GM19452 (cell line): ENCODE measurements around the gene NFATC1.
A peak's percentile ranks its signal among the peaks of the same experiment; 100 is the strongest.

Experiments used
- ATAC-seq: cut with Tn5 transposase; IDR thresholded peaks from one replicate; pipeline ENCODE4 v1.9.1; 2021; ENCODE audit not compliant: unreplicated experiment

The NFATC1 gene

GRCh38 chr18:79518028-79518682 lies 122.4 kb downstream of the NFATC1 start:
- ATAC-seq: no peak

- no peak for ATAC-seq
Observed at GRCh38 chr18:79518683-79519128, 123.0 kb downstream of the NFATC1 start.

DNA sequence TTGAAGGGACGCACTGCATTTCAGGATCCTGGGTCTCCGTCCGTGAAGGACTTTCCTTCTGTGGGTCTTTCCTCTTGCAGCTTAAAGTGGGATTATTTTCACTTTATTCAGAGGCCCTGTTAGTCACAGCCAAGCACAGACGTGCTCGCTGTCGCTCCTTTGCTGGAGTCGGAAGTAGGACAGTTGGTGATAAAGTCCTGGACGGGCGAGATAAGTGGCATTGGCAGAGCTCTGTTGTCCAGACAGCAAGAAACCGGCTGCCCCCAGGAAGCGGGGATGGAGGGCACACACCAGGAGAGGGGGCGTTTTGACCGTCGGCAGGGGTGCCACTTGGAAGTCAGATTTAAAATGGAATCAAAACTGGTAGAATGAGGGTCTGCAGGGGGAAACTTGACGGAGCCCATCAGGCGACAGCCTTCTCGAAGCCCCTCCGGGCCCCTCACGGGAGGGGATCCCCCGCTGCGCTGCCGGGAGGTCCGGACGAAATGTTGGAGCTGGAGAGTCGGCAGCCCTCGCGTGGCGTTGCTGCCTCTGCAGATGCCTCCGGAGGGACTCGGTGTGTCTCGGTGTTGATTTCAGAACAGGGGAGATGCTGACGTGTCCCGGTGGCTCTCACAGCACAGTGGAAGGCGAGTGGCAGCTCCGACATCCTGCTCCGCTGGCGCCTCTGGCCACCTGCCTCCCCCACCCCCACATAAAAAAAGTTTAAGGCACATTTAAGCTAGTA lies 124.2 kb downstream of the NFATC1 start:
- no peak for ATAC-seq

DNA sequence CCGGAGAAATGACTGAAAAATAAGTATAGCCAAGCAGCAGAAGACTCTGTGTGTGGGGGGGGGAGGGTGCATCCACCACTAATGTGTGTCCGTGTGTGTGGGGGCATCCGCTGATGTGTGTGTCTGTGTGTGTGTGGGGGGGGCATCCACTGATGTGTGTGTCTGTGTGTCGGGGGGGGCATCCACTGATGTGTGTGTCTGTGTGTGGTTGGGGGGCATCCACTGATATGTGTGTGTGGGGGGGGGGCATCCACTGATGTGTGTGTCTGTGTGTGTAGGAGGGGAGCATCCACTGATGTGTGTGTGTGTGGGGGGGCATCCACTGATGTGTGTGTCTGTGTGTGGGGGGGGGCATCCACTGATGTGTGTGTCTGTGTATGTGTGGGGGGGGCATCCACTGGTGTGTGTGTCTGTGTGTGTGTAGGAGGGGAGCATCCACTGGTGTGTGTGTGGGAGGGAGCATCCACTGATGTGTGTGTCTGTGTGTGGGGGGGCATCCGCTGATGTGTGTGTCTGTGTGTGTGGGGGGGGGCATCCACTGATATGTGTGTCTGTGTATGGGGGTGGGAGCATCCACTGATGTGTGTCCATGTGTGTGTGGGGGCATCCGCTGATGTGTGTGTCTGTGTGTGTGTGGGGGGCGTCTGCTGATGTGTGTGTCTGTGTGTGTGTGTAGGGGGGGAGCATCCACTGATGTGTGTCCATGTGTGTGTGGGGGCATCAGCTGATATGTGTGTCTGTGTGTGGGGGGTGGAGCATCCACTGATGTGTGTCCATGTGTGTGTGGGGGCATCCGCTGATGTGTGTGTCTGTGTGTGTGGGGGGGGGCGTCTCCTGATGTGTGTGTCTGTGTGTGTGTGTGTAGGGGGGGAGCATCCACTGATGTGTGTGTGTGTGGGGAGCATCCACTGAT lies 125.0 kb downstream of the NFATC1 start:
- no peak for ATAC-seq

GRCh38 chr18:79521416-79522205 lies 125.9 kb downstream of the NFATC1 start:
- ATAC-seq: no peak

DNA sequence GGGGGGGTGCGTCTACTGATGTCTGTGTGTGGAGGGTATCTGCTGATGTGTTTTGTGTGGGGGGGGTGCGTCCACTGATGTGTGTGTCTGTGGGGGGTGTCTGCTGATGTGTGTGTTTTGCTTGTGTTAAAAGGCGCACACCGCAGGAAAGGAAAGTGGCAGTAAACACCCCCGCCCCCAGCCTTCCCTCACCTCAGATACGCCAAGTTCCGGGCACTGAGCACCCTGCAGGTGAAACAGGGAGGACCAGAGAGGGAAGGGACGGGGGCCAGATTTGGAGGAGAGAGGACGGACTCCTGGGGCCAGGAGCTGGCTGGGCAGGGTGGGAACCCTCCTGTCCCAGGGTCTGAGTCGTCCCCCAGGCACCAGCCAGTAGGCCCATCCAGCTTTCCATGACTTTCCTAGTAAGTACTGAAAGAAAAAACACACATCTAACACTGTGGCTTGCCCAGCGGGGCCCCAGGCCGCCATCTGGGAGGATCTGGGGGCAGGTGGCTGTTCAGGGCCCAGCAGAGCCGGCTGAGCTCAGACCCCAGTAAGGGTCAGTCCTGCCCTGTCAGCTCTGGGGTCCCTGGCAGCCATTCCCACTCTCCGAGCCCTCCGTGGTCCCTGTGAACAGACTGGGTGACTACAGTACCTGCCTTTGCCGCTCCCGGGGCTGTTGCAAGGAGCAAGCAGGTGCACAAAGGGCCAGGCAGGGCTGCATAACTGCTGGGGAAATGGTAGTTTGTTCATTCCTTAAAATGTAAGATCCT lies 126.9 kb downstream of the NFATC1 start:
- no peak for ATAC-seq

DNA sequence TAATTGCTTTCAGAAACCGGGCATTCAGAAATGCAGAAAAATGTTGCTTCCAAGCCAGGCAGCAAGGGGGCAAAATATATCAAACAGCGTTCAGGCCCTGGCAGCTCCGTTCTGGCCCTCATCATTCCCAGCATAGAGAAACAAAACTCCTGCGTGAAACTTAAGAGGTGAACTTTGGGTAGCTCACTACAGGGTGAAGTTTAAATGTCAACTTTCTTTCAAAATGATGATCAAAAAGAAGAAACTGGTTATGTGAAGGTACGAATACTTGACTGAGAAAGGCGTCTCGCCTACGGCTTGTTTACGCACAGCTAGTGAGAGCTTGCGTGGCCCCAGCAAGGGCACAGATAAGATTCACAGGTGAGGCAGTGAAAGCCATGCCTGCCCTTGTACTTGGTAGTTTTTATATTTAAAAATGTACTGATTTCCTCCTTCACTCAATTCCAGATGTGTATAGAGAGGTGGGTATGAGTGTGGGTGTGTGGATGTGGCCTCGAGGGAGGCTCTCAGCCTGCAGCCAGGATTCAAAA lies 127.5 kb downstream of the NFATC1 start:
- ATAC-seq: peak; percentile 39

DNA sequence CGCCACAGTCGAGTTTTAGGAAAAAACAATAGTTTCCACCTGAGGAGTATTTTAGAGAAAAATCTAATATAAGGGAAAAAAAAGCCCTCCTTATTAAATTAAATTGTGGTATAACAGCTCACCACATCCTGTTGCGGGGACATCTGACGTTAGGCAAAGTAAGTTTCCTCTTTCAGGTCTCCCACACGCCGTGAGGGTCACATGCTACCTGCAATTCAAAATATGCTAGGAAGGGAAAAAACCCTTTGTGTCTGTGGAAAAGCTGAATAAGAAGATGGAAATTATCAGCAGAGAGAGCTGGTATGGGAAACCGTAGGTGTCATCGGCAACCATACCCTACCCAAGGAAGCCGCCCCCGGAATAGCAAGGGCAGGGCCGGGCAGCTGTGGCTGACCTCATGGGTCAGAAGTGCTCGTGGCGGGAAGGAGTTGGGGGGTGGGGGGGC lies 128.0 kb downstream of the NFATC1 start:
- peak; percentile 71 for ATAC-seq

GRCh38 chr18:79524181-79525078 lies 128.7 kb downstream of the NFATC1 start:
- peak; percentile 30 for ATAC-seq

GRCh38 chr18:79525556-79526467 lies 130.1 kb downstream of the NFATC1 start:
- no peak for ATAC-seq

DNA sequence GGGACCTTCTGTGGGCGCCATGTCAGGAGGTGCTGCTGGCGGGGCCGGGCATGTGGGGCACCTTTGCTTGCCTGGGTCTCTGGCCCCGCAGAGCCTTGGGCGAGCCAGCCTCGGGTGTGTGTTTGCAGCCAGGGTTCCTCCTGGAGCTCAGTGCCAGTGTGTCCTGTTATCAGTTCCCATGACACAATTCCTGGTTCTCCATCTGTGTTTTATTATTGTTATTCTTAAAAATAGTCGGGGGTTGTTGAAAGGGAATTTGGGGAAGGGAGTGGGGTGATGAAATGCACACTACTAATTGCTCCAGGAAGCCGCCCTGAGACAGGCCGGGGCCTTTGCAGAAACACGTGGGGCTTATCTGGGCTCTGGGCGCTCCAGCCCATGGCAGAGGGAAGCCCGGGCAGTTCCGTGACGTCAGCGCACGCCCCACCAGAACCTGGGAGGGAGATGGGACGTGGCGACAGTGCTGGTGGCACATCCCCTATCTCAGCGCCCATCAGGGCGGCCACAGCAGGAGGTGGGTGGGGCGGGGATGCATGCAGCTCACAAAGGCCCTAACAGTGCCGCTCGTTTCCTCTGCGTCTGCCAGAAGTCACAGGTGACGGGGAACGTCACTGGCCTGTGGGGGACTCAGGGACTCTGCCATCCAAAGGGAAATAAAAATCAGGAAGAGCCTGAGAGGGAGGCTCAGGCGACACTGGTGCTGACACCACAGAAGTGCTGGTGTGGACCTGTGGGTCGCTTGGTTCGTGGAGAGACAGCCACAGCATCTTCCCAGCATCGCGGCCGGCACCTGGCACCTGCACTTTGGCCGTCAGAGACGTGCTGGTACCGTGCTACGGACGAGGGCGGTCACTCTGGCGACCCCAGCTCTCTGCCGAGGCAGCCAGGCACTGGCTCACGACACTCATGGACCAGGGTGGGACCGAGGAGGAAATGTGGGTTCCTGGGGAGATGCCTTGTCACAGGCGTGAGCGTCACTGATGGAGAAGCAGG lies 131.0 kb downstream of the NFATC1 start:
- no peak for ATAC-seq

DNA sequence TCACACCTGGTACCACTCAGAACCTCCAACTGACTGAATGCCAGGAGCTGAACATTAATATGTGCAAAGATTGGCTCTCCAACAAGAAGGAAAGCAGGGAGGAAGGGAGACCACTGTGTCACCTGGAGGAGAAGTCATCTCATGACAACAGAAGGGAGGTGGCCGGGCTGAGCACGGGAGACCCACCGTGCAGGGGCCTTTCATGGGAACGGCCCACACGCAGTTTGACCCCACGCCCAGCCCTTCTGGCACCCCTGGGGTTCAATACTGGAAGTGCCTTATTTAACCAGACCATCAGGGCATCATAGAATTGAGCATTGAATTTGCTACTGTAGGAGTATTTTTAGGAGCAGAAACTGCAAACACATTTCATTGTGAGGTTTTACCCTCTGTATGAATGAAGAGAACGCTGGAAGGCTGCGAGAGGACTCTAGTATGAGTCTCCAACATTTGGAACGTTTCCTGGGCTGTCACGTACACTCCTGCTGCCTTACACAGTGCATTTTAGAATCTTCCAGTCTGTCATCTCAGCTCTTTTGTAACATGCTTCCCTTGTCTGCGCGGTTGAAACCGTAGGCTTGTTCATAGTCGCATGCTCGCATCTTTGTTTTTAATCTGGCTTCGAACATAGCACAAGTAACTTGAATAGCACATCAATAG lies 132.1 kb downstream of the NFATC1 start:
- no peak for ATAC-seq

DNA sequence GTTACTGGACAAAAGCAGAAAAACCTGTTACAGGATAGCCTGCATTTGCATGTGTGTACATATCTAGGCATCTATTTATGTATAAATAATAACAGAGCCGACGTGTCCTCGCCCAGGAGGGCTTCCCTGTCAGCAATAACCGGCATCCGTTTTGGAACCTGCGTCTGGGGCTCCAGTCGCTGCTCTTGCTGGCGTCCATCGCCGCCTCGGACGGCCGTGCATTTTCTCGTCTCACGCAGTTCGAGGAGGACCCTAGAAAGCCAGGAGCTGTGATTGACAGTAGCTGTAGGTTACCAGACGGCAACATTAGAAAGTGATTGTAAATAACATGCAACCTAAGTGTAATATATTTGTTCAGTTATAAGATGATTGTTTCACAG lies 132.6 kb downstream of the NFATC1 start:
- ATAC-seq: no peak

DNA sequence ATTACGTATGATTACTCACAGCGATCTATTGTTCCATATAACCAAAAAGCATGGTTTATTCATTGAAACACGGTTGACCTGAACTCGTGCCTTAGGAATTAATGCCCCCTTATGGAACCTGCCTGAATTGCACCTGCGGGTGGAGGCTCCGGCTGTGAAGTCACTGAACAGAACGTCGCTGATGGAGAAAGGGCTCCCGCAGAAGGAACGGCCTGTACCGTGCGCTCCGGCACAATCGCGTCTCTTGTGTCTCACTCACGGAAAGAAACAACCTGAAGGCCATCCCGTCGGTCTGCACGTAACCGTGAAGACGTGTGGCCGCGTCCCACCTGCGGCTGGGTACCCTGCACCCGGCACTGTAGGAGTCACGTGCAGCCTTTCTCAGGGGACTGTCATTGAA lies 133.1 kb downstream of the NFATC1 start:
- no peak for ATAC-seq

- ATAC-seq: no peak
Observed at GRCh38 chr18:79529296-79529695, 133.6 kb downstream of the NFATC1 start.

DNA sequence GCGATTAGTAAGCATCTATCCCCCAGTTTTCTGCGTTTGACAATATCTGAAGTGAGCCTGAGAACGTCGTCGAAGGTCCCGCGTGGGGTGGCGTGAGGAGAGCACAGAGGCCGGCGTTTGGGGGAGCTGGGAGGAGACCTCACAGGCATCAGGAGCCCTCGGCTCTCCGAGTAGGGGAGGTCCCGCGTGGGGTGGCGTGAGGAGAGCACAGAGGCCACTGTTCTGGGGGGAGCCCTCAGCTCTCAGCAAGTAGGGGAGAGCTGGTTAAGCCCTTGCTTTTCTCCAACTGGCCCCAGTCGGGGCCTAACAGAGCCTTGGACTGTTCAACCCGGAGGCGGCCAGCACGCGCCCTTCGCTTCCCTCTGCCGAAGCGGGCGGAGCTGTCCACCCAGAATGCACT lies 134.3 kb downstream of the NFATC1 start:
- no peak for ATAC-seq
